H1 (cell line): ENCODE data around the gene RAB3GAP2.

Experiments used
- CHD2 ChIP-seq: IDR thresholded peaks from 2 replicates; pipeline ENCODE4 v1.6.1; 2012; ENCODE audit warnings: low read length, improper control_type of control experiment
- CTCF ChIP-seq, 3 experiments: IDR thresholded peaks; 1 replicate in 2 of 3; 2 replicates in 1 of 3; pipeline versions ENCODE4 v1.5.1 to v1.6.1; 2011; ENCODE audit warnings: low read length in 3 of 3, mild to moderate bottlenecking in 3 of 3, inconsistent platforms in 2 of 3, low read depth in 1 of 3, moderate library complexity in 1 of 3; ENCODE audit not compliant: insufficient read depth in 1 of 3; ENCODE audit errors: control extremely low read depth in 1 of 3
- EP300 ChIP-seq, 2 experiments: IDR thresholded peaks; 1 replicate in 1 of 2; 2 replicates in 1 of 2; pipeline ENCODE4 v1.6.1; 2011 to 2012; ENCODE audit warnings: low read depth in 2 of 2, low read length in 2 of 2, mild to moderate bottlenecking in 2 of 2, borderline replicate concordance in 1 of 2, inconsistent platforms in 1 of 2, moderate library complexity in 1 of 2
- EZH2 ChIP-seq: fragments of 200-600 bp; sonication (generic); IDR thresholded peaks from 2 replicates; pipeline ENCODE4 v1.7.1; 2012; ENCODE audit warnings: low read depth, mild to moderate bottlenecking, moderate library complexity, low read length, inconsistent platforms; ENCODE audit not compliant: severe bottlenecking
- JUND ChIP-seq: IDR thresholded peaks from 2 replicates; pipeline ENCODE4 v1.6.1; 2011; ENCODE audit warnings: mild to moderate bottlenecking, improper control_type of control experiment, low read length
- KDM4A ChIP-seq: IDR thresholded peaks from one replicate; pipeline ENCODE4 v1.7.1; 2012; ENCODE audit warnings: low read depth, mild to moderate bottlenecking, moderate library complexity, low read length, inconsistent platforms; ENCODE audit not compliant: severe bottlenecking
- POLR2AphosphoS5 ChIP-seq: IDR thresholded peaks from 2 replicates; pipeline ENCODE4 v1.6.1; 2011; ENCODE audit warnings: low read depth, low read length
- RAD21 ChIP-seq, 2 experiments: IDR thresholded peaks in 1 of 2; conservative IDR thresholded peaks in 1 of 2; 2 replicates each; pipeline ENCODE4 v1.6.1; 2011; ENCODE audit warnings: low read depth in 2 of 2, low read length in 2 of 2, improper control_type of control experiment in 1 of 2, inconsistent platforms in 1 of 2, mild to moderate bottlenecking in 1 of 2, moderate library complexity in 1 of 2
- SAP30 ChIP-seq: fragments of 300-600 bp; sonication (generic); IDR thresholded peaks from 2 replicates; pipeline ENCODE4 v1.7.1; 2012; ENCODE audit warnings: low read length, moderate library complexity, mild to moderate bottlenecking, inconsistent platforms; ENCODE audit not compliant: insufficient read depth, insufficient replicate concordance
- SP1 ChIP-seq: IDR thresholded peaks from 2 replicates; pipeline ENCODE4 v1.6.1; 2011; ENCODE audit warnings: low read depth, low read length
- SRF ChIP-seq: IDR thresholded peaks from 2 replicates; pipeline ENCODE4 v1.6.1; 2011; ENCODE audit warnings: mild to moderate bottlenecking, low read depth, low read length, moderate library complexity
- TAF1 ChIP-seq: IDR thresholded peaks from 2 replicates; pipeline ENCODE4 v1.6.1; 2011; ENCODE audit warnings: mild to moderate bottlenecking, low read depth, low read length
- ZNF274 ChIP-seq: IDR thresholded peaks from 2 replicates; pipeline ENCODE4 v1.7.0; 2012; ENCODE audit warnings: low read length, borderline replicate concordance; ENCODE audit errors: extremely low read depth

GRCh38 chr1:220243947-220244346, 28.3 kb downstream of the RAB3GAP2 start:
- TF ChIP-seq EP300 (IDR thresholded peaks at IDR 0.05; ENCODE audit: borderline replicate concordance in 1 of 2, low read depth in 2 of 2, low read length in 2 of 2): no peak
- TF ChIP-seq SRF: no peak
- TF ChIP-seq TAF1: no peak
- no peak for TF ChIP-seq JUND
- no peak for TF ChIP-seq EZH2
- no peak for TF ChIP-seq CTCF (IDR thresholded peaks at IDR 0.05; ENCODE audit: control extremely low read depth in 1 of 3, insufficient read depth in 1 of 3, low read depth in 1 of 3, low read length in 3 of 3)
- TF ChIP-seq CHD2: no peak
- no peak for TF ChIP-seq RAD21 (IDR thresholded peaks at IDR 0.05 in 1 of 2, conservative IDR thresholded peaks at IDR 0.05 in 1 of 2; ENCODE audit: low read depth in 2 of 2, low read length in 2 of 2)
- no peak for TF ChIP-seq ZNF274
- TF ChIP-seq SP1: no peak
- no peak for TF ChIP-seq SAP30
- no peak for TF ChIP-seq KDM4A
- no peak for TF ChIP-seq POLR2AphosphoS5
